Activated CD8-positive, alpha-beta memory T cell treated with anti-CD3 and anti-CD28 coated beads, Interleukin-2, amount 50 U/mL, for 1 hour (primary cell): Measurements from ENCODE around the gene FCRL6.

ENCODE experiments used
- DNase-seq: peaks from one replicate; pipeline ENCODE4 v3.0.0-alpha.2; 2020; ENCODE audit errors: extremely low read depth

FCRL6 gene

GRCh38 chr1:159799446-159799985 is 2.6 kb upstream of the FCRL6 start:
- no peak for DNase-seq

GRCh38 chr1:159800177-159800930 is 1.8 kb upstream of the FCRL6 start:
- DNase-seq = no peak

- DNase-seq = no peak
These were observed 2.0 kb downstream of the FCRL6 start for GRCh38 chr1:159803956-159804689.

- no peak for DNase-seq
These were observed 2.8 kb downstream of the FCRL6 start for GRCh38 chr1:159804924-159805323.

- no peak for DNase-seq
These were observed 13.8 kb downstream of the FCRL6 start for GRCh38 chr1:159815926-159816325.

GRCh38 chr1:159817276-159818041 is 15.3 kb downstream of the FCRL6 start:
- no peak for DNase-seq

- no peak for DNase-seq
These were observed 19.2 kb downstream of the FCRL6 start for GRCh38 chr1:159821171-159821867.

- DNase-seq = no peak
These were observed 21.2 kb downstream of the FCRL6 start for GRCh38 chr1:159823406-159823805.

GRCh38 chr1:159825564-159825963 is 23.4 kb downstream of the FCRL6 start:
- DNase-seq = no peak

- DNase-seq = no peak
These were observed 24.4 kb downstream of the FCRL6 start, which contains the start of gene SLAMF8 for GRCh38 chr1:159826441-159827101. Gene SLAMF8, plus strand, starts transcription at chr1:159826873. Its CDS starts 26 bp downstream, at chr1:159826899.

- DNase-seq = no peak
These were observed 24.9 kb downstream of the FCRL6 start for GRCh38 chr1:159827102-159827490.

GRCh38 chr1:159827549-159827948 is 25.4 kb downstream of the FCRL6 start:
- no peak for DNase-seq

- no peak for DNase-seq
These were observed 26.0 kb downstream of the FCRL6 start for GRCh38 chr1:159828176-159828575.

GRCh38 chr1:159828581-159829272 is 26.6 kb downstream of the FCRL6 start:
- no peak for DNase-seq

GRCh38 chr1:159829273-159829634 is 27.1 kb downstream of the FCRL6 start:
- DNase-seq = no peak

- DNase-seq = no peak
These were observed 27.8 kb downstream of the FCRL6 start for GRCh38 chr1:159829822-159830465.

- no peak for DNase-seq
These were observed 28.6 kb downstream of the FCRL6 start for GRCh38 chr1:159830722-159831121.

GRCh38 chr1:159831412-159832141 is 29.4 kb downstream of the FCRL6 start:
- no peak for DNase-seq

- DNase-seq = no peak
These were observed 30.1 kb downstream of the FCRL6 start for GRCh38 chr1:159832309-159832708.
